H1 (cell line): ENCODE results near the gene PTCHD1. TPM values are rescaled to one million over a fixed set of nuclear protein-coding genes. Genes with fewer than 3 reads are reported as not detected.

Experiments used
- CTCF ChIA-PET: fragments of 300-600 bp; sonication (Branson Sonifier 250); formaldehyde crosslinking; loops from one replicate; lab custom pipeline; 2021; ENCODE audit not compliant: partially characterized antibody; lab: Charles Lee
- POLR2A ChIA-PET: fragments of 300-600 bp; sonication (Branson Sonifier 250); formaldehyde crosslinking; loops from one replicate; lab custom pipeline; 2021; ENCODE audit warnings: inconsistent platforms; ENCODE audit not compliant: partially characterized antibody; lab: Charles Lee
- DNase-seq, 2 experiments: peaks; one replicate each; pipeline versions ENCODE4 v3.0.0 to v3.0.0-alpha.2; 2010 to 2022; ENCODE audit warnings: low spot score in 2 of 2, low read depth in 1 of 2, mixed read lengths in 1 of 2
- FAIRE-seq: peaks from 2 replicates; lab custom pipeline; 2011; peaks lifted over from hg19 to GRCh38; lab: Jason Lieb, UNC
- H2AFZ ChIP-seq: 2 replicates; pipeline ENCODE4 v1.8.1; 2012; ENCODE audit warnings: low read length, inconsistent platforms
- H2AK5ac ChIP-seq: 2 replicates; pipeline ENCODE4 v1.6.1; 2013; ENCODE audit warnings: low read depth, low read length
- H2BK120ac ChIP-seq: replicated peaks from 2 replicates; pipeline ENCODE3; 2013; ENCODE audit warnings: low read depth, low read length, inconsistent platforms
- H2BK12ac ChIP-seq: 2 replicates; pipeline ENCODE4 v1.6.1; 2013; ENCODE audit warnings: low read depth, low read length
- H2BK15ac ChIP-seq: 2 replicates; pipeline ENCODE4 v1.6.1; 2013; ENCODE audit warnings: low read length
- H2BK20ac ChIP-seq: 2 replicates; pipeline ENCODE4 v1.6.1; 2013; ENCODE audit warnings: low read length
- H2BK5ac ChIP-seq: 2 replicates; pipeline ENCODE4 v1.6.1; 2013; ENCODE audit warnings: low read depth, low read length
- H3K14ac ChIP-seq: 2 replicates; pipeline ENCODE4 v1.6.1; 2013; ENCODE audit warnings: inconsistent platforms; ENCODE audit not compliant: insufficient read length
- H3K18ac ChIP-seq: 2 replicates; pipeline ENCODE4 v1.6.1; 2013; ENCODE audit warnings: low read length; ENCODE audit errors: extremely low read depth
- H3K23ac ChIP-seq: 2 replicates; pipeline ENCODE4 v1.6.1; 2013; ENCODE audit warnings: inconsistent platforms; ENCODE audit not compliant: insufficient read length
- H3K23me2 ChIP-seq: 2 replicates; pipeline ENCODE4 v1.6.1; 2013; ENCODE audit warnings: low read depth, low read length
- H3K27ac ChIP-seq: 2 replicates; pipeline ENCODE4 v1.6.1; 2011; ENCODE audit warnings: low read depth, low read length, inconsistent platforms
- H3K27me3 ChIP-seq, 4 experiments: replicated peaks in 1 of 4; 1 replicate in 1 of 4; 2 replicates in 3 of 4; pipeline versions ENCODE4 v1.6.1 to v1.8.1; 2011 to 2013; ENCODE audit warnings: low read length in 3 of 4, mild to moderate bottlenecking in 3 of 4, inconsistent platforms in 2 of 4, mixed read lengths in 2 of 4, moderate library complexity in 1 of 4; ENCODE audit not compliant: control insufficient read depth in 3 of 4, insufficient read depth in 3 of 4; ENCODE audit errors: extremely low read depth in 1 of 4
- H3K36me3 ChIP-seq, 4 experiments: 2 replicates each; pipeline versions ENCODE4 v1.6.1 to v1.8.1; 2011 to 2013; ENCODE audit warnings: mild to moderate bottlenecking in 4 of 4, low read length in 3 of 4, moderate library complexity in 2 of 4, control low read depth in 1 of 4, inconsistent platforms in 1 of 4; ENCODE audit not compliant: insufficient read depth in 4 of 4, control insufficient read depth in 2 of 4
- H3K4ac ChIP-seq: replicated peaks from 2 replicates; pipeline ENCODE3; 2013; ENCODE audit warnings: low read length, low read depth, mixed read lengths, inconsistent platforms; ENCODE audit not compliant: insufficient read length
- H3K4me1 ChIP-seq, 4 experiments: replicated peaks in 1 of 4; 1 replicate in 1 of 4; 2 replicates in 3 of 4; pipeline versions ENCODE4 v1.6.1 to v1.8.1; 2011 to 2013; ENCODE audit warnings: low read length in 3 of 4, inconsistent platforms in 2 of 4, mixed read lengths in 1 of 4; ENCODE audit not compliant: insufficient read depth in 4 of 4, control insufficient read depth in 3 of 4
- H3K4me2 ChIP-seq, 2 experiments: 2 replicates each; pipeline versions ENCODE4 v1.6.1 to v1.8.1; 2011 to 2013; ENCODE audit warnings: low read depth in 2 of 2, low read length in 2 of 2, control low read depth in 1 of 2, inconsistent platforms in 1 of 2, mild to moderate bottlenecking in 1 of 2; ENCODE audit not compliant: insufficient read depth in 1 of 2
- H3K4me3 ChIP-seq, 4 experiments: fragments of 200-600, 300-600 bp in 1 of 4; sonication (generic), shearing (Covaris generic), sonication (Bioruptor Twin) in 1 of 4; 2 replicates each; pipeline versions ENCODE4 v1.5.1 to v1.8.1; 2011 to 2016; ENCODE audit warnings: low read length in 4 of 4, low read depth in 3 of 4, control low read depth in 2 of 4, inconsistent platforms in 2 of 4, mild to moderate bottlenecking in 2 of 4, mixed read lengths in 1 of 4, moderate library complexity in 1 of 4; ENCODE audit not compliant: insufficient read depth in 2 of 4; ENCODE audit errors: extremely low read depth in 1 of 4
- H3K56ac ChIP-seq: replicated peaks from 2 replicates; pipeline ENCODE3; 2013; ENCODE audit warnings: low read depth, mild to moderate bottlenecking, mixed read lengths, low read length, inconsistent platforms; ENCODE audit not compliant: insufficient read length
- H3K79me1 ChIP-seq: 2 replicates; pipeline ENCODE4 v1.6.1; 2013; ENCODE audit warnings: low read depth, low read length, control low read depth
- H3K79me2 ChIP-seq, 2 experiments: 2 replicates each; pipeline versions ENCODE4 v1.6.1 to v1.8.1; 2012 to 2013; ENCODE audit warnings: low read length in 2 of 2, mild to moderate bottlenecking in 2 of 2, inconsistent platforms in 1 of 2; ENCODE audit not compliant: insufficient read depth in 2 of 2, control insufficient read depth in 1 of 2
- H3K9ac ChIP-seq, 4 experiments: replicated peaks in 1 of 4; 1 replicate in 1 of 4; 2 replicates in 3 of 4; pipeline versions ENCODE4 v1.6.1 to v1.8.1; 2011 to 2013; ENCODE audit warnings: low read depth in 3 of 4, low read length in 3 of 4, control low read depth in 2 of 4, mild to moderate bottlenecking in 2 of 4, moderate library complexity in 2 of 4, inconsistent platforms in 1 of 4; ENCODE audit errors: extremely low read depth in 1 of 4
- H3K9me3 ChIP-seq, 2 experiments: 2 replicates each; pipeline versions ENCODE4 v1.6.1 to v1.8.1; 2012 to 2013; ENCODE audit warnings: mild to moderate bottlenecking in 2 of 2, moderate library complexity in 2 of 2, control low read depth in 1 of 2, inconsistent platforms in 1 of 2, low read depth in 1 of 2, low read length in 1 of 2, mixed read lengths in 1 of 2; ENCODE audit not compliant: insufficient read depth in 2 of 2
- H4K20me1 ChIP-seq, 2 experiments: replicated peaks in 1 of 2; 2 replicates each; pipeline versions ENCODE3 to v1.8.1; 2011 to 2013; ENCODE audit warnings: inconsistent platforms in 2 of 2, low read length in 2 of 2, mild to moderate bottlenecking in 1 of 2; ENCODE audit not compliant: insufficient read depth in 2 of 2, control insufficient read depth in 1 of 2
- H4K5ac ChIP-seq: 2 replicates; pipeline ENCODE4 v1.6.1; 2013; ENCODE audit warnings: low read length, low read depth, mixed read lengths, inconsistent platforms; ENCODE audit not compliant: insufficient read length
- H4K8ac ChIP-seq: 2 replicates; pipeline ENCODE4 v1.8.0; 2013; ENCODE audit warnings: mild to moderate bottlenecking, moderate library complexity, low read length, inconsistent platforms; ENCODE audit not compliant: insufficient read depth; ENCODE audit errors: extremely low read depth
- H4K91ac ChIP-seq: replicated peaks from 2 replicates; pipeline ENCODE3; 2013; ENCODE audit warnings: low read length, mixed read lengths, inconsistent platforms; ENCODE audit not compliant: insufficient read length
- ASH2L ChIP-seq: fragments of 200-600, 300-600 bp; sonication (generic); IDR thresholded peaks from one replicate; pipeline ENCODE4 v1.7.1; 2017; ENCODE audit warnings: low read length
- ATF2 ChIP-seq: IDR thresholded peaks from 2 replicates; pipeline ENCODE4 v1.6.1; 2012; ENCODE audit warnings: low read length, inconsistent platforms
- EZH2 ChIP-seq: fragments of 200-600 bp; sonication (generic); IDR thresholded peaks from 2 replicates; pipeline ENCODE4 v1.7.1; 2012; ENCODE audit warnings: low read depth, mild to moderate bottlenecking, moderate library complexity, low read length, inconsistent platforms; ENCODE audit not compliant: severe bottlenecking
- HDAC6 ChIP-seq: IDR thresholded peaks from one replicate; pipeline ENCODE4 v1.7.1; 2012; ENCODE audit warnings: low read depth, mild to moderate bottlenecking, inconsistent platforms, low read length, moderate library complexity
- MAFK ChIP-seq: IDR thresholded peaks from 2 replicates; pipeline ENCODE4 v1.6.1; 2012; ENCODE audit warnings: low read depth, mild to moderate bottlenecking, improper control_type of control experiment, low read length
- RAD21 ChIP-seq, 2 experiments: IDR thresholded peaks in 1 of 2; conservative IDR thresholded peaks in 1 of 2; 2 replicates each; pipeline ENCODE4 v1.6.1; 2011; ENCODE audit warnings: low read depth in 2 of 2, low read length in 2 of 2, improper control_type of control experiment in 1 of 2, inconsistent platforms in 1 of 2, mild to moderate bottlenecking in 1 of 2, moderate library complexity in 1 of 2
- SIRT6 ChIP-seq: IDR thresholded peaks from one replicate; pipeline ENCODE4 v1.7.1; 2012; ENCODE audit warnings: low read length, inconsistent platforms
- SRF ChIP-seq: IDR thresholded peaks from 2 replicates; pipeline ENCODE4 v1.6.1; 2011; ENCODE audit warnings: mild to moderate bottlenecking, low read depth, low read length, moderate library complexity
- WGBS, 2 experiments: shearing (Covaris generic) in 1 of 2; methylation state at CpG; one replicate each; pipeline versions ENCODE4 v1.1.6 to v1.1.7; 2013 to 2015; ENCODE audit warnings: low lambda C conversion rate in 2 of 2, mixed read lengths in 2 of 2, inconsistent platforms in 1 of 2, low coverage in 1 of 2, missing lambda C conversion rate in 1 of 2; ENCODE audit not compliant: insufficient replicate concordance in 2 of 2, insufficient coverage in 1 of 2, insufficient read length in 1 of 2; ENCODE audit errors: extremely low coverage in 1 of 2, missing lambda C conversion rate in 1 of 2; 5-methylcytosine and 5-hydroxymethylcytosine counted together
- polyA plus RNA-seq, 7 experiments: library from polyadenylated mRNA; depleted of rRNA in 3 of 7; stranded (reverse) in 5 of 7; unstranded in 2 of 7; fragments of >200 nt in 5 of 7; fragments of 200-250 nt in 2 of 7; gene quantifications; 1 replicate in 5 of 7; 2 replicates in 1 of 7; 4 replicates in 1 of 7; pipeline versions ENCODE4 v1.2.1 to v1.2.3, GENCODE V29; 2011 to 2013; ENCODE audit warnings: missing spikeins in 2 of 7, mixed read lengths in 2 of 7
- total RNA-seq: library from RNA; stranded (reverse); fragmentation: NEBNext Ultra II Directional; extraction: Animal tissue kit (Norgen Biotek cat#: 25700); gene quantifications from 2 replicates; pipeline ENCODE4 v1.2.1, GENCODE V29; 2021
- TF ChIP-seq, protein P1 (sequence below): IDR thresholded peaks from 2 replicates; pipeline ENCODE4 v1.6.1; 2011; ENCODE audit warnings: low read depth, mild to moderate bottlenecking, low read length; ENCODE audit not compliant: insufficient read depth

The PTCHD1 gene
- total and polyA plus RNA-seq, 2 of the 8 experiments (the other 6 are each of a cell fraction or from before 2014, with no cell fraction given): 0.53 to 2.4 TPM

GRCh38 chrX:23383411-23383810 is 48.8 kb downstream of the PTCHD1 start:
- H3K4ac ChIP-seq: no peak overlapping the region
- no peak overlapping the region for H3K4me2 ChIP-seq
- TF ChIP-seq SIRT6 (no peak), MAFK (no peak), ATF2 (no peak), ASH2L (no peak), EZH2 (no peak), HDAC6 (no peak), RAD21 (IDR thresholded peaks at IDR 0.05 in 1 of 2, conservative IDR thresholded peaks at IDR 0.05 in 1 of 2; ENCODE audit: low read depth in 2 of 2, low read length in 2 of 2) (no peak), SRF (no peak)
- TF ChIP-seq, protein P1, sequence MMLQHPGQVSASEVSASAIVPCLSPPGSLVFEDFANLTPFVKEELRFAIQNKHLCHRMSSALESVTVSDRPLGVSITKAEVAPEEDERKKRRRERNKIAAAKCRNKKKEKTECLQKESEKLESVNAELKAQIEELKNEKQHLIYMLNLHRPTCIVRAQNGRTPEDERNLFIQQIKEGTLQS: no peak
- no peak overlapping the region for H4K8ac ChIP-seq
- no peaks in the 10 kb centered on the region for H3K79me1 ChIP-seq
- no peak overlapping the region for H3K23ac ChIP-seq
- H3K56ac ChIP-seq: no peak overlapping the region
- H3K9me3 ChIP-seq: no peaks in the 10 kb centered on the region
- no peak overlapping the region for H2BK5ac ChIP-seq
- 77% methylated on average over 2 of the region's 2 CpGs; no CpG with 5 or more reads in 1 of the 2 experiments for WGBS, 2 experiments
- H4K91ac ChIP-seq: no peak overlapping the region
- H3K18ac ChIP-seq: no peak overlapping the region
- no peak overlapping the region for H2AFZ ChIP-seq
- H4K20me1 ChIP-seq: no peaks in the 10 kb centered on the region
- no peak overlapping the region for H3K27ac ChIP-seq
- peaks cover 0 to 3% (median 0%) of the 10 kb centered on the region in 4 experiments; a peak in 1 of 8 replicates for H3K36me3 ChIP-seq
- no peak overlapping the region for H2BK120ac ChIP-seq
- no peak overlapping the region for H2AK5ac ChIP-seq
- H4K5ac ChIP-seq: no peak overlapping the region
- no peaks in the 10 kb centered on the region for H3K27me3 ChIP-seq
- no peak overlapping the region for H3K9ac ChIP-seq
- DNase-seq (no peak), FAIRE-seq (no peak)
- no peak overlapping the region for H2BK15ac ChIP-seq
- no peak overlapping the region for H3K4me3 ChIP-seq
- H2BK20ac ChIP-seq: no peak overlapping the region
- no peaks in the 10 kb centered on the region for H3K23me2 ChIP-seq
- no peak overlapping the region for H3K14ac ChIP-seq
- peaks cover 0 to 9% (median 3%) of the 10 kb centered on the region in 4 experiments; a peak in 4 of 7 replicates for H3K4me1 ChIP-seq
- H3K79me2 ChIP-seq: no peaks in the 10 kb centered on the region
- ChIA-PET CTCF (no interaction called here), POLR2A (no interaction called here)
- H2BK12ac ChIP-seq: no peak overlapping the region
